NCI-H1417 (cell line): ENCODE measurements around the gene LLGL1.
"Not testable (repeated sequence)": the region's sequence is repeated elsewhere in the genome, so short reads cannot be mapped to it uniquely, and the experiment has no call there.

Experiments used
- DNase-seq, 3 experiments: peaks; one replicate each; lab custom pipeline; 2025; lab: John Stamatoyannopoulos, UW

Gene LLGL1

GRCh38 chr17:18194394-18194793 is 31.0 kb upstream of the LLGL1 start:
- DNase-seq = no peak

- DNase-seq = no peak
These were observed 30.6 kb upstream of the LLGL1 start for GRCh38 chr17:18194804-18195203.

- DNase-seq = no peak
These were observed 30.2 kb upstream of the LLGL1 start for GRCh38 chr17:18195246-18195645.

- no peak for DNase-seq
These were observed 27.8 kb upstream of the LLGL1 start for GRCh38 chr17:18197535-18198194.

- no peak for DNase-seq
These were observed 26.9 kb upstream of the LLGL1 start for GRCh38 chr17:18198530-18198929.

GRCh38 chr17:18201108-18201507 is 24.3 kb upstream of the LLGL1 start:
- no peak for DNase-seq

- DNase-seq = no peak
These were observed 22.1 kb upstream of the LLGL1 start for GRCh38 chr17:18203308-18203707.

GRCh38 chr17:18205861-18206260 is 19.6 kb upstream of the LLGL1 start:
- no peak for DNase-seq

GRCh38 chr17:18206962-18207361 is 18.5 kb upstream of the LLGL1 start:
- DNase-seq = no peak

GRCh38 chr17:18208092-18208491 is 17.3 kb upstream of the LLGL1 start:
- no peak for DNase-seq

GRCh38 chr17:18213666-18214270 is 11.7 kb upstream of the LLGL1 start:
- no peak for DNase-seq

GRCh38 chr17:18216906-18217305 is 8.5 kb upstream of the LLGL1 start:
- DNase-seq = not testable (repeated sequence)

GRCh38 chr17:18217412-18218015 is 7.9 kb upstream of the LLGL1 start:
- peak; percentile 18 to 64 (median 20) for DNase-seq

- no peak for DNase-seq
These were observed 6.5 kb upstream of the LLGL1 start for GRCh38 chr17:18218756-18219415.

- DNase-seq = no peak
These were observed 1.4 kb upstream of the LLGL1 start for GRCh38 chr17:18224053-18224386.

- DNase-seq = no peak
These were observed 881 bp upstream of the LLGL1 start for GRCh38 chr17:18224387-18225120.

- DNase-seq = peak in 2 of 3 experiments; percentile 27 to 45
These were observed 328 bp downstream of the LLGL1 start for GRCh38 chr17:18225642-18226283.

GRCh38 chr17:18226284-18226945 is 980 bp downstream of the LLGL1 start:
- no peak for DNase-seq

- no peak for DNase-seq
These were observed 2.2 kb downstream of the LLGL1 start for GRCh38 chr17:18227635-18228034.

GRCh38 chr17:18228176-18228682 is 2.8 kb downstream of the LLGL1 start:
- no peak for DNase-seq

- no peak for DNase-seq
These were observed 3.8 kb downstream of the LLGL1 start for GRCh38 chr17:18229254-18229653.
